Measurements from ENCODE around the gene SMCO3. TPM values are rescaled to one million over a fixed set of nuclear protein-coding genes. Genes with fewer than 3 reads are reported as not detected.

Gene SMCO3
- total RNA-seq, 1 experiment from 2014 or later: not detected

DNA sequence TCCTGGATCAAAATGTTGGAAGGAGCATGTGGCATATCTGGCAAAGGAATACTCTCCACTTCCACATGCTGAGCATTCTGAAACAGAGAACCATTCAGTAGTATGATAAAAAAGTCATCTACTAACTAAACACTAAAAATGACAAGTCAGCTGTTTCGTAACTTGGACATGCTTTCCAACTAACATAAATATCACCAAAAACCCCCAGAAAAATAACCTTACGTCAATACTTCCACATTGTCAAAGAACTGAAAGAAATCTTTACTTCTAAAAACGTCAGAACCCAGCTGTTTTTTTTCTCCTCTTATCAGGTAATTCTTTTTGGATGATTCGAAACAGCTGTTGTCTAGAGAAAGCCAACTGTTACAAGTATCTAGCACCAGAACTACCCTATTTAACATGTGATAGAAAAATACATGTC, 18.9 kb downstream of the SMCO3 start:
- Mint-ChIP-seq H3K36me3 (peaks cover 85% of the 10 kb centered on the region), H3K9me3 (no peaks in the 10 kb centered on the region), H3K27me3 (ENCODE audit: low read depth) (no peaks in the 10 kb centered on the region), H3K4me1 (no peaks in the 10 kb centered on the region), H3K4me3 (no peak overlapping the region), H3K27ac (no peak overlapping the region)
- TF ChIP-seq NFE2L1 (CRISPR knock-in tag; IDR thresholded peaks at IDR 0.05) (no peak), TP53 (CRISPR knock-in tag; IDR thresholded peaks at IDR 0.05) (no peak), ZNF263 (CRISPR knock-in tag; IDR thresholded peaks at IDR 0.05; ENCODE audit: low read depth) (no peak), TEAD4 (CRISPR knock-in tag; IDR thresholded peaks at IDR 0.05) (no peak)
- TF ChIP-seq, protein P1, sequence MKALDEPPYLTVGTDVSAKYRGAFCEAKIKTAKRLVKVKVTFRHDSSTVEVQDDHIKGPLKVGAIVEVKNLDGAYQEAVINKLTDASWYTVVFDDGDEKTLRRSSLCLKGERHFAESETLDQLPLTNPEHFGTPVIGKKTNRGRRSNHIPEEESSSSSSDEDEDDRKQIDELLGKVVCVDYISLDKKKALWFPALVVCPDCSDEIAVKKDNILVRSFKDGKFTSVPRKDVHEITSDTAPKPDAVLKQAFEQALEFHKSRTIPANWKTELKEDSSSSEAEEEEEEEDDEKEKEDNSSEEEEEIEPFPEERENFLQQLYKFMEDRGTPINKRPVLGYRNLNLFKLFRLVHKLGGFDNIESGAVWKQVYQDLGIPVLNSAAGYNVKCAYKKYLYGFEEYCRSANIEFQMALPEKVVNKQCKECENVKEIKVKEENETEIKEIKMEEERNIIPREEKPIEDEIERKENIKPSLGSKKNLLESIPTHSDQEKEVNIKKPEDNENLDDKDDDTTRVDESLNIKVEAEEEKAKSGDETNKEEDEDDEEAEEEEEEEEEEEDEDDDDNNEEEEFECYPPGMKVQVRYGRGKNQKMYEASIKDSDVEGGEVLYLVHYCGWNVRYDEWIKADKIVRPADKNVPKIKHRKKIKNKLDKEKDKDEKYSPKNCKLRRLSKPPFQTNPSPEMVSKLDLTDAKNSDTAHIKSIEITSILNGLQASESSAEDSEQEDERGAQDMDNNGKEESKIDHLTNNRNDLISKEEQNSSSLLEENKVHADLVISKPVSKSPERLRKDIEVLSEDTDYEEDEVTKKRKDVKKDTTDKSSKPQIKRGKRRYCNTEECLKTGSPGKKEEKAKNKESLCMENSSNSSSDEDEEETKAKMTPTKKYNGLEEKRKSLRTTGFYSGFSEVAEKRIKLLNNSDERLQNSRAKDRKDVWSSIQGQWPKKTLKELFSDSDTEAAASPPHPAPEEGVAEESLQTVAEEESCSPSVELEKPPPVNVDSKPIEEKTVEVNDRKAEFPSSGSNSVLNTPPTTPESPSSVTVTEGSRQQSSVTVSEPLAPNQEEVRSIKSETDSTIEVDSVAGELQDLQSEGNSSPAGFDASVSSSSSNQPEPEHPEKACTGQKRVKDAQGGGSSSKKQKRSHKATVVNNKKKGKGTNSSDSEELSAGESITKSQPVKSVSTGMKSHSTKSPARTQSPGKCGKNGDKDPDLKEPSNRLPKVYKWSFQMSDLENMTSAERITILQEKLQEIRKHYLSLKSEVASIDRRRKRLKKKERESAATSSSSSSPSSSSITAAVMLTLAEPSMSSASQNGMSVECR (CRISPR knock-in tag; IDR thresholded peaks at IDR 0.05; ENCODE audit: borderline replicate concordance): no peak
- TF ChIP-seq, protein P2, sequence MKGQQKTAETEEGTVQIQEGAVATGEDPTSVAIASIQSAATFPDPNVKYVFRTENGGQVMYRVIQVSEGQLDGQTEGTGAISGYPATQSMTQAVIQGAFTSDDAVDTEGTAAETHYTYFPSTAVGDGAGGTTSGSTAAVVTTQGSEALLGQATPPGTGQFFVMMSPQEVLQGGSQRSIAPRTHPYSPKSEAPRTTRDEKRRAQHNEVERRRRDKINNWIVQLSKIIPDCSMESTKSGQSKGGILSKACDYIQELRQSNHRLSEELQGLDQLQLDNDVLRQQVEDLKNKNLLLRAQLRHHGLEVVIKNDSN (CRISPR knock-in tag; IDR thresholded peaks at IDR 0.05): no peak
- TF ChIP-seq, protein P3, sequence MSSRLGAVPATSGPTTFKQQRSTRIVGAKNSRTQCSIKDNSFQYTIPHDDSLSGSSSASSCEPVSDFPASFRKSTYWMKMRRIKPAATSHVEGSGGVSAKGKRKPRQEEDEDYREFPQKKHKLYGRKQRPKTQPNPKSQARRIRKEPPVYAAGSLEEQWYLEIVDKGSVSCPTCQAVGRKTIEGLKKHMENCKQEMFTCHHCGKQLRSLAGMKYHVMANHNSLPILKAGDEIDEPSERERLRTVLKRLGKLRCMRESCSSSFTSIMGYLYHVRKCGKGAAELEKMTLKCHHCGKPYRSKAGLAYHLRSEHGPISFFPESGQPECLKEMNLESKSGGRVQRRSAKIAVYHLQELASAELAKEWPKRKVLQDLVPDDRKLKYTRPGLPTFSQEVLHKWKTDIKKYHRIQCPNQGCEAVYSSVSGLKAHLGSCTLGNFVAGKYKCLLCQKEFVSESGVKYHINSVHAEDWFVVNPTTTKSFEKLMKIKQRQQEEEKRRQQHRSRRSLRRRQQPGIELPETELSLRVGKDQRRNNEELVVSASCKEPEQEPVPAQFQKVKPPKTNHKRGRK (CRISPR knock-in tag; IDR thresholded peaks at IDR 0.05; ENCODE audit: borderline replicate concordance): no peak
- no peak for ATAC-seq
- POLR2A ChIA-PET: no interaction called here
- CTCF ChIA-PET: no interaction called here
- DNase-seq (ENCODE audit: low spot score): no peak

DNA sequence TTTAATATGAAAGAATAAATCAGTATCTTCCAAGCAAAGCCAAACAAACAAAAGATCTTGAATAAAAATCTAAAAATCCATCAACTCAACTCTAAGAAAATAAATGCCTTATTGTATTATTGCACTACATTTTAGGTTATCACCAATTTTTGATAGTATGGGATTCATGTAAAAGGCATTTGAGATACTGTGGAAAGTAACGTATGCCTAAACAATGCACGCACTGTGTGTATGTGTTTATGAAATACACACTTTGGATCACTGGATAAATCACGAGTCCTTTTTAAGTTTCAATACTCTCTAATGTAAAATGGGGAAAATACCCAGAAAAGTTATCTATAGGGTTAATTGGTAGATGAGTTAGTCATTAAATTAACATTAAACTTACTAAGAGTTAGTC, 28.4 kb downstream of the SMCO3 start:
- Mint-ChIP-seq H3K9me3 (no peaks in the 10 kb centered on the region), H3K27me3 (ENCODE audit: low read depth) (no peaks in the 10 kb centered on the region), H3K27ac (no peak overlapping the region), H3K4me3 (no peak overlapping the region), H3K4me1 (no peaks in the 10 kb centered on the region), H3K36me3 (peaks cover 51% of the 10 kb centered on the region)
- ChIA-PET POLR2A (no interaction called here), CTCF (no interaction called here)
- DNase-seq (ENCODE audit: low spot score) (no peak), ATAC-seq (no peak)
- TF ChIP-seq RELA (CRISPR knock-in tag; IDR thresholded peaks at IDR 0.05; ENCODE audit: borderline replicate concordance) (no peak), OVOL2 (CRISPR knock-in tag; IDR thresholded peaks at IDR 0.05; ENCODE audit: borderline replicate concordance) (no peak), ATF1 (CRISPR knock-in tag; IDR thresholded peaks at IDR 0.05) (no peak), TEAD1 (CRISPR knock-in tag; IDR thresholded peaks at IDR 0.05) (no peak), ELF4 (CRISPR knock-in tag; IDR thresholded peaks at IDR 0.05; ENCODE audit: low read depth) (no peak), ZNF396 (CRISPR knock-in tag; IDR thresholded peaks at IDR 0.05; ENCODE audit: borderline replicate concordance) (no peak), ZBTB21 (CRISPR knock-in tag; IDR thresholded peaks at IDR 0.05; ENCODE audit: borderline replicate concordance) (no peak)
- TF ChIP-seq, protein P4, sequence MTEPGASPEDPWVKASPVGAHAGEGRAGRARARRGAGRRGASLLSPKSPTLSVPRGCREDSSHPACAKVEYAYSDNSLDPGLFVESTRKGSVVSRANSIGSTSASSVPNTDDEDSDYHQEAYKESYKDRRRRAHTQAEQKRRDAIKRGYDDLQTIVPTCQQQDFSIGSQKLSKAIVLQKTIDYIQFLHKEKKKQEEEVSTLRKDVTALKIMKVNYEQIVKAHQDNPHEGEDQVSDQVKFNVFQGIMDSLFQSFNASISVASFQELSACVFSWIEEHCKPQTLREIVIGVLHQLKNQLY (CRISPR knock-in tag; IDR thresholded peaks at IDR 0.05): no peak
- TF ChIP-seq, protein P5, sequence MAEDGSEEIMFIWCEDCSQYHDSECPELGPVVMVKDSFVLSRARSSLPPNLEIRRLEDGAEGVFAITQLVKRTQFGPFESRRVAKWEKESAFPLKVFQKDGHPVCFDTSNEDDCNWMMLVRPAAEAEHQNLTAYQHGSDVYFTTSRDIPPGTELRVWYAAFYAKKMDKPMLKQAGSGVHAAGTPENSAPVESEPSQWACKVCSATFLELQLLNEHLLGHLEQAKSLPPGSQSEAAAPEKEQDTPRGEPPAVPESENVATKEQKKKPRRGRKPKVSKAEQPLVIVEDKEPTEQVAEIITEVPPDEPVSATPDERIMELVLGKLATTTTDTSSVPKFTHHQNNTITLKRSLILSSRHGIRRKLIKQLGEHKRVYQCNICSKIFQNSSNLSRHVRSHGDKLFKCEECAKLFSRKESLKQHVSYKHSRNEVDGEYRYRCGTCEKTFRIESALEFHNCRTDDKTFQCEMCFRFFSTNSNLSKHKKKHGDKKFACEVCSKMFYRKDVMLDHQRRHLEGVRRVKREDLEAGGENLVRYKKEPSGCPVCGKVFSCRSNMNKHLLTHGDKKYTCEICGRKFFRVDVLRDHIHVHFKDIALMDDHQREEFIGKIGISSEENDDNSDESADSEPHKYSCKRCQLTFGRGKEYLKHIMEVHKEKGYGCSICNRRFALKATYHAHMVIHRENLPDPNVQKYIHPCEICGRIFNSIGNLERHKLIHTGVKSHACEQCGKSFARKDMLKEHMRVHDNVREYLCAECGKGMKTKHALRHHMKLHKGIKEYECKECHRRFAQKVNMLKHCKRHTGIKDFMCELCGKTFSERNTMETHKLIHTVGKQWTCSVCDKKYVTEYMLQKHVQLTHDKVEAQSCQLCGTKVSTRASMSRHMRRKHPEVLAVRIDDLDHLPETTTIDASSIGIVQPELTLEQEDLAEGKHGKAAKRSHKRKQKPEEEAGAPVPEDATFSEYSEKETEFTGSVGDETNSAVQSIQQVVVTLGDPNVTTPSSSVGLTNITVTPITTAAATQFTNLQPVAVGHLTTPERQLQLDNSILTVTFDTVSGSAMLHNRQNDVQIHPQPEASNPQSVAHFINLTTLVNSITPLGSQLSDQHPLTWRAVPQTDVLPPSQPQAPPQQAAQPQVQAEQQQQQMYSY (CRISPR knock-in tag; IDR thresholded peaks at IDR 0.05): no peak
- TF ChIP-seq, protein P6, sequence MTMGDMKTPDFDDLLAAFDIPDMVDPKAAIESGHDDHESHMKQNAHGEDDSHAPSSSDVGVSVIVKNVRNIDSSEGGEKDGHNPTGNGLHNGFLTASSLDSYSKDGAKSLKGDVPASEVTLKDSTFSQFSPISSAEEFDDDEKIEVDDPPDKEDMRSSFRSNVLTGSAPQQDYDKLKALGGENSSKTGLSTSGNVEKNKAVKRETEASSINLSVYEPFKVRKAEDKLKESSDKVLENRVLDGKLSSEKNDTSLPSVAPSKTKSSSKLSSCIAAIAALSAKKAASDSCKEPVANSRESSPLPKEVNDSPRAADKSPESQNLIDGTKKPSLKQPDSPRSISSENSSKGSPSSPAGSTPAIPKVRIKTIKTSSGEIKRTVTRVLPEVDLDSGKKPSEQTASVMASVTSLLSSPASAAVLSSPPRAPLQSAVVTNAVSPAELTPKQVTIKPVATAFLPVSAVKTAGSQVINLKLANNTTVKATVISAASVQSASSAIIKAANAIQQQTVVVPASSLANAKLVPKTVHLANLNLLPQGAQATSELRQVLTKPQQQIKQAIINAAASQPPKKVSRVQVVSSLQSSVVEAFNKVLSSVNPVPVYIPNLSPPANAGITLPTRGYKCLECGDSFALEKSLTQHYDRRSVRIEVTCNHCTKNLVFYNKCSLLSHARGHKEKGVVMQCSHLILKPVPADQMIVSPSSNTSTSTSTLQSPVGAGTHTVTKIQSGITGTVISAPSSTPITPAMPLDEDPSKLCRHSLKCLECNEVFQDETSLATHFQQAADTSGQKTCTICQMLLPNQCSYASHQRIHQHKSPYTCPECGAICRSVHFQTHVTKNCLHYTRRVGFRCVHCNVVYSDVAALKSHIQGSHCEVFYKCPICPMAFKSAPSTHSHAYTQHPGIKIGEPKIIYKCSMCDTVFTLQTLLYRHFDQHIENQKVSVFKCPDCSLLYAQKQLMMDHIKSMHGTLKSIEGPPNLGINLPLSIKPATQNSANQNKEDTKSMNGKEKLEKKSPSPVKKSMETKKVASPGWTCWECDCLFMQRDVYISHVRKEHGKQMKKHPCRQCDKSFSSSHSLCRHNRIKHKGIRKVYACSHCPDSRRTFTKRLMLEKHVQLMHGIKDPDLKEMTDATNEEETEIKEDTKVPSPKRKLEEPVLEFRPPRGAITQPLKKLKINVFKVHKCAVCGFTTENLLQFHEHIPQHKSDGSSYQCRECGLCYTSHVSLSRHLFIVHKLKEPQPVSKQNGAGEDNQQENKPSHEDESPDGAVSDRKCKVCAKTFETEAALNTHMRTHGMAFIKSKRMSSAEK (CRISPR knock-in tag; IDR thresholded peaks at IDR 0.05; ENCODE audit: borderline replicate concordance): no peak
- TF ChIP-seq, protein P2 (CRISPR knock-in tag; IDR thresholded peaks at IDR 0.05): no peak
- TF ChIP-seq, protein P7, sequence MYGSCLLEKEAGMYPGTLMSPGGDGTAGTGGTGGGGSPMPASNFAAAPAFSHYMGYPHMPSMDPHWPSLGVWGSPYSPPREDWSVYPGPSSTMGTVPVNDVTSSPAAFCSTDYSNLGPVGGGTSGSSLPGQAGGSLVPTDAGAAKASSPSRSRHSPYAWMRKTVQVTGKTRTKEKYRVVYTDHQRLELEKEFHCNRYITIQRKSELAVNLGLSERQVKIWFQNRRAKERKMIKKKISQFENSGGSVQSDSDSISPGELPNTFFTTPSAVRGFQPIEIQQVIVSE (CRISPR knock-in tag; IDR thresholded peaks at IDR 0.05; ENCODE audit: borderline replicate concordance): no peak

Data from WTC11 (cell line).